ENCODE data around the gene NFIC.
"Not testable (repeated sequence)": the region's sequence is repeated elsewhere in the genome, so short reads cannot be mapped to it uniquely, and the experiment has no call there.

NFIC gene

DNA sequence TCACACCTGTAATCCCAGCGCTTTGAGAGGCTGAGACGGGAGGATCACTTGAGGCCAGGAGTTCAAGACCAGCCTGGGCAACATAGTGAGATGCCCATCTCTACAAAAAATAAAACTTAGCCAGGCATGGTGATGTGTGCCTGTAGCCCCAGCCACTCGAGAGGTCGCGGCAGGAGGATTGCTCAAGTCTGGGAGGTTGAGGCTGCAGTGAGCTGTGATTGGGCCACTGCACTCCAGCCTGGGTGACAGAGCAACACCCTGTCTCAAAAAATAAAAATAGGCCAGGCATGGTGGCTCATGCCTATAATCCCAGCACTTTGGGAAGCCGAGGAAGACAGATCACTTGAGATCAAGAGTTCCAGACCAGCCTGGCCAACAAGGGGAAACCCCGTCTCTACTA lies 32.9 kb downstream of the NFIC start:
- DNase-seq (ENCODE audit: low spot score), result not testable (repeated sequence)

- DNase-seq (ENCODE audit: low spot score), result no peak
Observed at GRCh38 chr19:3401004-3401768, 34.8 kb downstream of the NFIC start.

GRCh38 chr19:3402631-3403443 lies 36.5 kb downstream of the NFIC start:
- DNase-seq (ENCODE audit: low spot score), result no peak

DNA sequence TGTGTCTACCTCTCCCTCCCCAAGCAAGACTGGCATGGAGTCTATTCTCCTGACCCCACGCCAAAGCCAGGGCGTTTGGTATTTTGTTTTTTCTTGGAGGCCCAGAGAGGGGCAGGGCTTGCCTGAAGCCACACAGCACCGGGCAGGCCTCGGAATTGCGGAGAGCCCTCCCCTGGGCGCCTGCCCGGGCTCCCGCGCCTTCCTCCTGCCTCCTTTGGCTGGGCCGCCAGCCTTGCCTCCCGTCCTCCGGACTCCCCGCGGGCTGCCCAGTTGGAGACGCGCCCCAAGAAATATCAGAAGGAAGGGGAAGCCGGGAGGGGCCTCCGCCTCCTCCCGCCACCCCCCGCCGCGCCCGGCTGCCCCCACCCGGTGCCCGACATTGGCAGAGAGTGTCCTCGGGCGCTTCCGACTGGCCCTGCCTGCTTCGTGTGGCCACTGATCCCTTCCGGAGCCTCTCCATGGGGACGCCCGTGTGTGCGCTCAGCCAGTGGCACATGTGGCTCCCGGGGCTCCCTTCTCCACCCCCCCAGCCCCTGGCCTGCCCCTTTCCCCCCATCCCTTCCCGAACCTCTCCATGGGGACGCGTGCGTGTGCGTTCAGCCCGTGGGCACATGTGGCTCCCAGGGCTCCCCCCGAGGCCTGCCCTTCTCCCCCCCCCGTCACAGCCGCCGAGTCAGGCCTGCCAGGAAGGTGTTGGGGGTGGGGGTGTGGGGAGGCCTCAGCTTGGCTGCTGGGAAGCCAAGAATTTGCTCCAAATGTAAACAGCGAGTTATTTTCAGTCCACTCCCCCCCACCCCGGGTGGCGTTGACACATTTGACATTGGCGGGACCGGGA lies 37.3 kb downstream of the NFIC start:
- DNase-seq (ENCODE audit: low spot score), result peak; percentile 90

DNA sequence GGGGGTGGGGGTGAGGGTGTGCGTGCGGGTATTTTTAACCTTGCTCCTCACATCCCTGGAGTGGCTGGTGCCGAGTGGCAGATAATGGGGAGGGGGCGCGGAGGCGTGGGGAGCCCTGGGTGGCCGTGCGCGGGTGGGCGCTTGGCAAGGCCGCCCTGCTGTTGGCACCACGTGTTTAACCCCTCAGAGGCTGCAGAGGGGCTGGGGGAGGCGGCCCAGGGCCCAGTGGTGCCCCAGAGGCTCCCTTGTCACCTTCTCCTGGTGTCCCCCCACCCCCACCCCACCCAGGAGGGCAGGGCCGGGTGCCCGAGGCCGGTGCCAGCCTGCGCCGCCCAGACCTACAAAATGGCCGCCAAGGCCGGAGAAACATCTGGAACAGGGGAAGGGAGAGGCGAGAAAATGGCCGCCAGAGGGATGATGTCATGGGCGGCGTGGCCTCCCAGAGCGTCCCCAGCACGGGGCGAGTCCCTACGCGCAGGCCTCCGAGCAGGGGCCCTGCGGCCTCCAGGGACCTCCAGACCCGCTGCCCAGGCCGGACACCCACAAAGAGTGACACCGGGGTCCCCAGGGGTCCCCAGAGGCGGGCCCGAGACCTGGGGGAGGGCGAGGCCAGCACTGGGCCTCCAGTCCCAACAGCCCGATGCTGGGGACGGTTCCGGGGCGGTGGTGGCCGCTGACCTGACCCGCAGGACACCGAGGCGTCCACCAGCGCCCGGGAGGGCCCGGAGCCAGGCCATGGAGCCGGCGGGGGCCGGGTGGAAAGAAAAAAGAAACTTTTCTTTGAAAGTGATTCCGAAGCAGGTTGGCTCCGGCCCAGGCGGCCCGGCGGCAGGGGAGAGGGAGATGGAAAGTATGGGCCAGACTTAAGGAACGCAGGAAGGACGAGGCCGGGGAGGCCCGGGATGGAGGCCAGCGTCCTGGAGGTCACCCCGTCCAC lies 38.2 kb downstream of the NFIC start:
- DNase-seq (ENCODE audit: low spot score), result peak; percentile 90

DNA sequence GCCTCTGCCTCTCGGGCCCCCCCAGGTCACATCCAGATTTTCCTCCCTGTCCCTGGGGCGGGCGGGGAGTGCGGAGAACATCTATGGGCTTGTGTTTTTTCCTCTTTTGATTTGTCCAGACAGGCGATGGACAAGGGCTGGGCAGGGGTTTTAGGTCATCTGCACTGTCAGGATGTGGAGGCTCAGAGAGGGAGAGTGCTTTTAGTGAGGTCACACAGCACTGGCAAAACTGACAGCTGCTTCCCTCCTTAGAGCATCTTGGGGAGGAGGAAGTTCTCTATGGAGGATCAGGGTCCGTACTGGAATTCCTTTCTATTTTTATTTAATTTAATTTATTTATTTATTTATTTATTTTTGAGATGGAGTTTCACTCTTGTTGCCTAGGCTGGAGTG lies 38.9 kb downstream of the NFIC start:
- DNase-seq (ENCODE audit: low spot score), result no peak

- DNase-seq (ENCODE audit: low spot score), result no peak
Observed at GRCh38 chr19:3406571-3407111, 40.3 kb downstream of the NFIC start.

DNA sequence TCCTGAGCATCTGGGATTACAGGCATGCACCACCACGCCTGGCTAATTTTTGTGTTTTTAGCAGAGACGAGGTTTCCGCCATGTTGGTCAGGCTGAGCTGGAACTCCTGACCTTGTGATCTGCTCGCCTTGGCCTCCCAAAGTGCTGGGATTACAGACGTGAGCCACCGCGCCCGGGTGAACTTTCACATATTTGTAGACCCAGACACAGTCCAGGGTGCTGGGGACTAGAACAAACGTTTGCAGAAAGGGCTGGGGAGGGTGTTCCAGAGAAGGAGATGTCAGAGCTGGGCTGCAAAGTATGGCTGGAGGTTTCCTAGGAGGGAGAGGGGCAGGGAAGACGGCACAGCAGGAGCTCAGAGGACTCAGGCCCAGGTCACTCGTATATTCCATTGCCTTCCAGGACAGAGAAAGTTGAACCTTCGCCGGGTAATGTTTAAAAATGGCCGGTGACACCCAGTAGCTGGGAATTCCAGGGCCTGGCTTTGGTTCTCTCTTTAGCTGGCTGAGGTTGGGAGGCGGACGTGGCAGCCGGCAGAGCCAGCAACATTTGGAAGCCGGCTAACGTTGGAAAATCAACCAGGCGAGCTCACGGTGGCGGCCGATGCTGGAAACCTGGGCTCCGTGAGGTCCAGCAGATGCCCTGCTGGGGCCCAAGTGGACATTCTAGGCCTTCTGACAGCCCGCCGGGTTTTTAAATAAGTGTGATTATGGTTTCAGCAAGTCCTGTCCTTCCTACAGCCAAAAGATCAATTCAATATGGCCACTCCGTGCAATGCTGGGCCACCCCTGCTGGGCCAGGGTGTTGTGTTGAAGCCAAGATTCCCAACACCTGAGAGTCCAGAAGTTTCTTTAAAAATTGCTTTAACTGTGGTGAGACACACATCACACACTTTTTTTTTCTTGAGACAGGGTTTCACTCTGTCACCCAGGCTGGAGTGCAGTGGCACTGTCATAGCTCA lies 41.5 kb downstream of the NFIC start:
- DNase-seq (ENCODE audit: low spot score), result peak; percentile 78

- no peak for DNase-seq (ENCODE audit: low spot score)
Observed at GRCh38 chr19:3408996-3409345, 42.6 kb downstream of the NFIC start.

DNA sequence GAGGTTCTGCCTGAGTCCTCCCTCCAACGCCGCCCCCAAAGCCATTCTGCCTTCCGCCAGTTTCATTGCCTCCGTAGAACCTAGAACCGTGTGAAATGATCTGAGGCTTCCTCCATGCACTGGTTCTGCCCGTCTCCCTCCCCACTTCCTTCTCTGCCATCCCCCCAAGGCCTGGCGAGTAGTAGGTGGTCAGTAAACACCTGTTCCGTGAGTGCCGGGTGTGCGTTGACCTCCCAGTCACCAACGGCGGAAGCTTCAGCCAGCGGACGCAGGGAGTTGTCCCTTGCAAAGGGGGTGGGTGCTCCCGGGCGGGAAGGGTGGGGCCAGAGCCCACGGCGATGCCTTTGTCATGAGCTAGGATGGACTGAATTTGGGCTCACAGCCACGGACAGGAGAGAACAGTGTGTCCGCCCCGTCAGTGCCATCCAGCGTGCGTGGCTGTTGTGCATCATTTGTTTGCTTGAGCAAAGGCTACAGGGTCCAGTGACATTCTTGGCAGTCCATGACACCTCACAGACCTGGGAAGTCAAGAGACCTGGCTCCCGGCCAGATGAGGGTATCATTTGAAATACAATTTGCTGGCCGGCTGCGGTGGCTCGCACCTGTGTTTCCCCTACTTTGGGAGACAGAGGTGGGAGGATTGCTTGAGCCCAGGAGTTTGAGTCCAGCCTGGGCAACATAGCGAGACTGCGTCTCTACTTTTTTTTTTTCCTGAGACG lies 43.1 kb downstream of the NFIC start:
- DNase-seq (ENCODE audit: low spot score), result no peak

DNA sequence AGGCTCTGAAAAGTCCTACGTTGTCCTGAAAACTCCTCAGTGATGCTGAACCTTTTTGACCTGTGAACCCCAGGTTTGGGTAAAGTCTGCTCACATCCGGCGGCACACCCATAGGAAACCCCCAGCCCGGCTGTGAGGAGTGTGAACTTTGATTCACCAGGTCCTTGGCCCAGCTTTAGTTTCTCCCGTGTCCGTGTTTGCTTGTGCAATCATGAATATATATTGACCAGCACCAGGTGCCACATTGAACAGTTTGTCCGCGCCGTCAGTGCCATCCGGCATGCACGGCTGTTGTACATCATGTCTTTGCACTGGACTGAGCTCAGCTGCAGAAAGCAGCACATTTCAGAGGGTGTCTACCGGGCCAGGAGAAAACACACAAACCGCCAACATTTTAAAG lies 45.3 kb downstream of the NFIC start:
- DNase-seq (ENCODE audit: low spot score), result no peak

DNA sequence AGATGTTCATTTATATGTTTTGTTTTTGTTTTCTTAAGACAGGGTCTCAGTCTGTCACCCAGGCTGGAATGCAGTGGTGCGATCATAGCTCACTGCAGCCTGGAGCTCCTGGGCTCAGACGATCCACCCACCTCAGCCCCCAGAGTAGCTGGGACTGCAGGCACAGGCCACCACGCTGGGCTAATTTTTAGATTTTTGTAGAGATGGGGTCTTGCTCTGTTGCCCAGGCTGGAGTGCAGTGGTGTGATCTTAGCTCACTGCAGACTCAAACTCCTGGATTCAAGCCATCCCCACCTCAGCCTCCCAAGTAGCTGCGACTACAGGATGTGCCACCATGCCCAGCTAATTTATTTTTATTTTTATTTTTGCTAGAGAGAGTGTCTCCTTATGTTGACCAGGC lies 45.7 kb downstream of the NFIC start:
- DNase-seq (ENCODE audit: low spot score), result no peak

DNA sequence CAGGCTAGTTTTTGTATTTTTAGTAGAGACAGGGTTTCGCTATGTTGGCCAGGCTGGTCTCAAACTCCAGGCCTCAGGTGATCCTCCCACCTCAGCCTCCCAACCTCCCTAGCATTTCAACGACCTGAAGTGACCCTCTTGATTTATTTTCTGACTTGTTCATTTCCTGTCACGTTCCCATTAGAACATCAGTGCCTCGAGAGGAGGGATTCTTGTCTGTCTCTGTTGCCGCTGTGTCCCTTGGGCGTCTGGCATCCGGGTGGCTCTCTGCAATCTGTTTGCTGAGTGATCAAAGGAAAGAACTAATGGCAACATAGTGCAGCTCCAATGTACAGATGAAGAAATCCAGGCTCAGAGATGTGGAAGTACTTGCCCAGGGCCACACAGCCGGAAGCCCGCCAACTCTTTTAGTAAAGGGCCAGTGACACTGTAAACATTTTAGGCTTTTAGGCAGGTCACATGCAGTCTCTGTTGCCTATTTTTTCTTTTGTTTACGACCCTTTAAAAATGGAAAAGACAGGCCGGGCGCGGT lies 47.5 kb downstream of the NFIC start:
- DNase-seq (ENCODE audit: low spot score), result no peak

GRCh38 chr19:3415695-3416094 lies 49.3 kb downstream of the NFIC start:
- no peak for DNase-seq (ENCODE audit: low spot score)

- DNase-seq (ENCODE audit: low spot score), result no peak
Observed at GRCh38 chr19:3420244-3420755, 53.9 kb downstream of the NFIC start.

DNA sequence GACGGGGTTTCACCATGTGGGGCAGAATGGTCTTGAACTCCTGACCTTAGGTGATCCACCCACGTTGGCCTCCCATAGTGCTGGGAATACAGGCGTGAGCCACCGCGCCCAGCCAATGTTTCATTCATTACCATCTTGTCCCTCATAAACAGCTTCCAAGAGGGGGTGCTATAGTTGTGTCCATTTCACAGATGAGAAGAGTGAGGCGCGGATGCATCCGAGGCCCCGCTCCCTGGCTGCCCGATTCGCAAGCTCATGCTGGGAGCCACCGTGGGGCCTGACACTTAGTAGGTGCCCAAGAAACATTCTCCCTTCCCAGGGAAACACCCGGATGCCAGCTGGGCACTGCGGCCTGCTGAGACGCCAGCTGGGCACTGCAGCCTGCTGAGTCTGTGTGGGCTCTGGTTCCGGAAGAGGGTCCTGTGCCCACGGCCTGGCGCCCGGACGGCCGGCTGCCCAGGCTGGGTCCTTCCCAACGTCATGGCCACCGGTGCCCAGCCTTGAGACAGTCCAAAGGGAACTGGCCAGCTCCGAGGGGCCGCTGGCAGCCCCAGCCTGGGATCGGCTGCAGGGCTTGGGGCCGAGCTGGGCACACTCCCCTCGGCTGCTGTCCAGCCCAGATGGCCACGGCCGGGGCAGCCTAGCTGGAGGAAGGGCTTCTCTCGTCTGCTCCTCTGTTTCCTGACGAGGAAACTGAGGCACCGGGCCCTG lies 54.7 kb downstream of the NFIC start:
- no peak for DNase-seq (ENCODE audit: low spot score)

- DNase-seq (ENCODE audit: low spot score), result not testable (repeated sequence)
Observed at GRCh38 chr19:3421656-3422055, 55.3 kb downstream of the NFIC start.

- no peak for DNase-seq (ENCODE audit: low spot score)
Observed at GRCh38 chr19:3423183-3423829, 56.9 kb downstream of the NFIC start.
